GM18868 (cell line): Measurements from ENCODE around the gene SZRD1.

ENCODE experiments used
- ATAC-seq: cut with Tn5 transposase; IDR thresholded peaks from one replicate; pipeline ENCODE4 v1.9.1; 2021; ENCODE audit warnings: mild to moderate bottlenecking, moderate library complexity; ENCODE audit not compliant: unreplicated experiment

SZRD1 gene

DNA sequence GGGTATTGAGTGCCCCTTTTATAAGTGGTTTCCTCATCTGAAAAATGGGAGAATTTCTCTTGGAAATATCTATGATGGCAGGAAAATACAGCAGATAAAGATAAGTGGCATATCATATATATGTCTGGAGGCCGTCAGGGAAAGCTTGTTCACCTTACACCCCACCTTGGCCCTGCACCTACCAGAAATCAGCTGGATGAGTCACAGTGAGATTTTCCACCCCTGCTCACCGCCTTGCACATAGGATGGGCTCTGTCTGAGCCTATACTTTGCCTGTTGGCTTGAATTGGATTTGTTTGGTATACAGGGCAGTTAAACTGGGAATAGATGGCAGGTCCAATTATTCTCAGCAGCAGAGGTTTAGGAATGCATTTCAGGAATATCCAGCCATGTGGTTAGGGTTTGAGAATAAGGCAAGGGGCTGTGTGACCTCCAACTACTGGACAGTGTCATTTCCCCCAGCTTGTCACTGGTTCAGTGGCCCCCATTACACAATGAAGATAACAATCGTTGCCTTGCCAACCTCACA lies 70.0 kb downstream of the SZRD1 start, which contains the start of gene SPATA21:
TSS of gene SPATA21 (minus strand) at position 479 of the 529 bp plus-strand sequence. CDS start 6,053 bp downstream, outside the sequence.
- ATAC-seq = no peak

DNA sequence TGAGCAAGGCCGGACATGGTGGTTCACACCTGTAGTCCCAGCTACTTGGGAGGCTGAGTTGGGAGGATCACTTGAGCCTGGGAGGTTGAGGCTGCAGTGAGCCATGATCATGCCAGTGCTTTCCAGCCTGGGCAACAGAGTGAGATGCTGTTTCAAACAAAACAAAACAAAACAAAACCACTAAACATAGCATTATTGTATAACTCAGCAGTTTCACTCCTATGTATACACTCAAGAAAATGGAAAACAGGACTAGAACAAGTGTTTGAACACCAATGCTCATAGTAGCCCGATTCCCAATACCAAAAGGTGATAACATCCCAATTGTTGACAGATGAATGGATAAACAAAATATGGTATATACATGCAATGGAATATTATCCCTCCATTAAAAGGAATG lies 71.5 kb downstream of the SZRD1 start:
- ATAC-seq = no peak

DNA sequence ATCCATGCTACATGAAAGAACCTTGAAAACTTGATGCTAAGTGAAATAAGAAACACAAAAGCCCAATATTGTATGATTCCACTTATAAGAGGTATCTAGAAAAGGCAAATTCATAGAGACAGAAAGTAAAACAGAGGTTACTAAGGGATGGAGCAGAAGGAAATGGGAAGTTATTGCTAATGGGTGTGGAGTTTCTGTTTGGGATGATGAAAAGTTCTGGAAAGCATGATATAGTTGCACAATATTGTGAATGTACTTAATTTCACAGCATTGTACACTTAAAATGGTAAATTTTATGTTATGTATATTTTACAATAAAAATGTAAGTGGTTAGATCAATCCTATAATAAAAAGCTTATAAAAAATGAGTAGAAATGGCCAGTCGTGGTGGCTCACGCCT lies 71.9 kb downstream of the SZRD1 start:
- ATAC-seq = no peak

DNA sequence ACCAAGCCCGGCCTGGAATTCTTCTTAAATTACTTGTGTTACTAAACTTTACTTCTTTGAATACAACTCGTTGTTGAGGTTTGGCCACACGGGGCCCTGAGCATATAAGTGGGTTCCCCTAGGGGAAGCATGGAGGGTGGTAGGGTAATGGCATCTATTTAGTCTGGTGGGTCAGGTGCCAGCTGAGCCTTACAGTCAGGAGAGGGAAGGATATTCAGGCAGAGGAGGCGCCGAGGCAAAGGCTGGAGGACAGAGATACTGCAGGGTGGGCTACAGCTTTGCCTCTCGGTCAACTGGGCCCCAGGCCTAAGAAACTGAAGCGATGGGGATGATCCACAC lies 73.1 kb downstream of the SZRD1 start:
- ATAC-seq = peak; percentile 18

DNA sequence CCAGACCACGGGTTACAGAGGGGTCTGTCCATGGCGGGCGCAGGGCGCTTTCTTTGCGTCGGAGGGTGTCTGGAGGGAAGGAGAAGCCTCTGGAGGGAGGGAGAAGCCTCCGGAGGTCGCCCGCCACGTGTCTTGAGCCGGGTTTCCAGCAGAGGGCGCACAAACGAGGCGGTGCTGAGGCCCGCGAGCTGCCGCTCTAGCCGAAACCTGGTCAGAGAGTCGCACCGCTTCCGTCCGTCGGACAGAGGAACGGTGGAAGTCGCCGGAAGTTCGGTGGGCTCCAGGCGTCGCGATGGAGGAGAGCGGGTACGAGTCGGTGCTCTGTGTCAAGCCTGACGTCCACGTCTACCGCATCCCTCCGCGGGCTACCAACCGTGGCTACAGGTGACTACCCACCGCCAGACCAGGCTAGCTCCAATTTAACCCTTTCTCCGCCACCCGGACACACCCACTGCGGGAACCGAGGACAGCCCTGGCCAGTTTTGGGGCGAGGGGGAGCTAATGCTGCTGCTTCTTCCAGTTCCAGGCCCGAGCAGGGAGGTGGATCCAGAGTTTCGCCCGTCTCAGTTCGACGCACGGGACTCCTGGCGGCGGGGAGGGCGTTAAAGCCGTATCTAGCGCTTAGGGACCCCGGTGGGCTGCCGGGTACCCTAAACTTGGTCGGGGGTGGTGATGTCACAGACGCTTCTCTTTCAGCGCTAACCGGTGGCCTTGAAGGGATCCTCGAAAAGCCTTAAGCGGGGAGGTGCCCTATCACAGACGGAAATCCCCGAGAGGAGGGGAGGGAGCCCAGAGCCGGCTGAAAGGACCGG lies 73.6 kb downstream of the SZRD1 start, which contains the start of gene NECAP2:
TSS of gene NECAP2 (plus strand) at position 255 of the 812 bp plus-strand sequence. CDS start at position 293, 38 bp downstream.
- ATAC-seq = peak; percentile 79

DNA sequence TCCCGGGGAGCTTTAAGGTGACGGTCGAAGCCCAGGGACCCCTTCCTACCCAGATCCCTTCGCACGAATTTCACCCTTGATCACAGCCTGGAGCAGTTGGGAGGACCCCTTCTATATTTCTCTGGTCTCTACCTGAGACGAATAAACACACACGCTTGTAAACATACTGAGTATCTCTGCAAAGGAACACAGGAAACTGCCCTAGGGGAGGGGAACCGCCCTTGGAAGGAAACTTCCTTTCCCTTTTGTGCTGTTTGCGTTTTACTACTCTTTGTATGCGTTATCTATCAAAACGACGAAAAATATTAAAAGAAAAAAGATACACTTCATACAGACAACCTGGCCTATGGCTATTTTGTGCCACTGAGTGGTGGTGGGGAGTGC lies 74.2 kb downstream of the SZRD1 start:
- ATAC-seq = no peak

DNA sequence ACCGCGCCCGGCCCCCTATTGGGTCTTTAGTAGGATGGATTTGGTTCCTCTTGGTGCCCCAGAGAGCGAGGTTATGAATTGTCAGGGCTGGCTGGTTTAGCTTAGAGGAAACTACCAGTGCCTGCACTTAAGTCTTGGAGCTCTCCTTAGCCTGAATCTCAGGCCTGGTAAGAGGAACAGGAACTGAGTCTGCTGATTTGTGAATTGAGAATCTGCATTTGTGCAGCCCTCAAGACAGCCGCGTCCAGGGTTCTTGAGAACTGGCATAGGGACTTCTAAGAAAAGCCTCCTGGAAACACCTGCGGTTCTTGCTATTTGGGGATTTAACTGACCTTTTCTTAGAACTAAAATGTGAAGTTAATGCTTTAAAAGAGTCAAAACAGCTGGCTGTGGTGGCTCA lies 75.2 kb downstream of the SZRD1 start:
- no peak for ATAC-seq

DNA sequence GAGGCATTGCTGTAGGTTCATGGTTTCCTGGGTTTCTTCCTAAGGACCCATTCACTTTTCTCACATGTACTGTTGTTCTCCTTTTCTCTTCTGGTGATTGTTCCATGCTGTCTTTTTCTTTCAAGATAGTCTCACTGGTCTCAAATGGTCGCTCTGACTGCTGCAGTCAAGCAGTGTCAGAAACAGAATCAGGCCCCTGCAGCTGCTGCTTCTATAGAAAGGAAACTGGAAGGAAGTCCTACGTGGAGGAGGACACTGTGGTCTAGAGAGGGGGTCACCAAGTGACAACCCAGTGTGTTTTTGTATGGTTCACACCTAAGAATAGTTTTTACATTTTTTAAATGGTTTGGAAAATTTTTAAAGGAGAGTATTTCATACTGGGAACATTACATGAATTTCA lies 75.9 kb downstream of the SZRD1 start:
- no peak for ATAC-seq

DNA sequence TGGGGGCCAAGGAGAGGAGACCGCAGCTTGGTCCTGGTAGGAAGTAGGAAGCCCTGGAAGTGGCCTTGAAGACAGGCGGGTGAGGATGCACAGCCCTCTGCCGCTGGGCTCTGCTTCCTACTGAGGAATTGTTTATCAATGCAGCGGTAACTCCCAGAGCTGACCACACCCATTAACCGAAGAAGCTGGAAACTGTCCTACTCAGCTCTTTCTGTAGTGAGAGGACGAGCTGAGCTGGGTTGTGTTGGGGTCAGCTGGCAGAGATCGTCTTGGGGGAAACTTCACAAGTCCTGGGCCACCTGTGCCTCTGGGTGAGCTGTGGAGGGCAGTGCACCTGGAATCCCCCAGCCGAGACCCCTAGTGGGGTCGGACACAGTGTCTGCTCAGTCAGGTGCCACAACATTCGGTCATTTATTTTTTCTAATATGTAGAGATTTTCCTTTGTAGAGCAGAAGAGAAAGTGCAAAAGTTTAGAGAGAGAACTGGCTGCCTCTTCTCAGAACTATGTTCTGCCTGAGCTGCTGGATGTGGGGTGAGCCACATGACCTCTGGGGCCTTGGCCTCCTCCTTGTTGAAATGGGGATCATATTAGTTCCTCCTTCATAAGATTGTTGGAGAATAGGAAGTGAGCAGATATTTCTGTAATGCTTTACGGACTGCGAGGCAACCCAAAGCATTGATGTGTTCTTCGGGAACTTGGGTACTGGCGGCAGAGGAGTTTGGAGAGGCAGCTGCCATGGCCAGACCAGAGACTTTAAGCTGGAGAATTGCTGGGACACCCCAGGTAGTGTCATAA lies 77.1 kb downstream of the SZRD1 start:
- no peak for ATAC-seq

DNA sequence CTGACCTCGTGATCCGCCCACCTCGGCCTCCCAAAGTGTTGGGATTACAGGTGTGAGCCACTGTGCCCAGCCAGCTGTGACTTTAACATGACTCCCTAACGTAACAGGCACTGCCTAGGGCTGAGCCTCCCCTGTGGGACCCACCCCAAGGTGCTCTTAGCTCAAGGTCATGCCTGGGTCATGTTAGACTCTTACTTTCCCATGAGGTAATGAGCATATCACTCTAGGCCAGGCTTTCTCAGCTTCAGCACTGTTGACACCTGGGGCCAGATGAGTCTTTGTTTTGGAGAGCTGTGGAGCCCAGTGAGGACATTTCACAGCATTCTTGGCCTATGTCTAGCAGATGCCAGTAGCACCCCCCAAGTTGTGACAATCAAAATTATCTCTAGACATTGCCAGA lies 78.0 kb downstream of the SZRD1 start:
- ATAC-seq = no peak

DNA sequence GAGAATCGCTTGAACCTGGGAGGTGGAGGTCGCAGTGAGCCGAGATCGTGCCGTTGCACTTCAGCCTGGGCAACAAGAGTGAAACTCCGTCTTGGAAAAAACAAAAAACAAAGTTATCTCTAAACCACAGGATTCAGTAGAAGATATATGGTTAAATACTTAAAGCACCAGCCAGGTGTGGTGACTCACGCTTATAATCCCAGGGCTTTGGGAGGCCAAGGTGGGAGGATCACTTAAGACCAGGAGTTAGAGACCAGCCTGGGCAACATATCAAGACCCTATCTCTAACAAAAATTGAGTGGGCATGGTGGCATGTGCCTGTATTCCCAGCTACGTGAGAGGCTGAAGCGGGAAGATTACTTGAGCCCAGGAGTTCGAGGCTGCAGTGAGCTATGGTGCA lies 79.1 kb downstream of the SZRD1 start:
- ATAC-seq = no peak

DNA sequence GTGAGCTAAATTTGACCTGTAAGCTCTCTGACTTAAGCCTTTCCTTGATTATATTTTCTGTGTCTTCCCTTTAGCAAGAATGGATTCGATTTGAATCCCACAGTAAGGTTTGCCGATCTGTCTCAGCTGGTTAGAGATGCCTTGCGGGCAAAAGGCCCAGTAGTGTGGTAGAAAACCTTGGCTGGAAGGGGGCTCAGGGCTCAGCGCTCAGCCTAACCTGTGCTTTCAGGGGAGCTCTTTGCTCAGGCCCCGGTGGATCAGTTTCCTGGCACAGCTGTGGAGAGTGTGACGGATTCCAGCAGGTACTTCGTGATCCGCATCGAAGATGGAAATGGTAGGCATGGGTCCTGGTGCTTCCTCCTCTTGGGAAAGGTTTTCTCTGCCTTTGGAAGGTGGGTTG lies 80.6 kb downstream of the SZRD1 start:
- no peak for ATAC-seq
